ENCODE results near the gene PREX1. TPM values are rescaled to one million over a fixed set of nuclear protein-coding genes. Genes with fewer than 3 reads are reported as not detected.

PREX1 gene
- total and polyA plus RNA-seq, 2 donors (not counting 1 experiment from before 2014, with no cell fraction given) = 1.0 to 3.1 TPM

DNA sequence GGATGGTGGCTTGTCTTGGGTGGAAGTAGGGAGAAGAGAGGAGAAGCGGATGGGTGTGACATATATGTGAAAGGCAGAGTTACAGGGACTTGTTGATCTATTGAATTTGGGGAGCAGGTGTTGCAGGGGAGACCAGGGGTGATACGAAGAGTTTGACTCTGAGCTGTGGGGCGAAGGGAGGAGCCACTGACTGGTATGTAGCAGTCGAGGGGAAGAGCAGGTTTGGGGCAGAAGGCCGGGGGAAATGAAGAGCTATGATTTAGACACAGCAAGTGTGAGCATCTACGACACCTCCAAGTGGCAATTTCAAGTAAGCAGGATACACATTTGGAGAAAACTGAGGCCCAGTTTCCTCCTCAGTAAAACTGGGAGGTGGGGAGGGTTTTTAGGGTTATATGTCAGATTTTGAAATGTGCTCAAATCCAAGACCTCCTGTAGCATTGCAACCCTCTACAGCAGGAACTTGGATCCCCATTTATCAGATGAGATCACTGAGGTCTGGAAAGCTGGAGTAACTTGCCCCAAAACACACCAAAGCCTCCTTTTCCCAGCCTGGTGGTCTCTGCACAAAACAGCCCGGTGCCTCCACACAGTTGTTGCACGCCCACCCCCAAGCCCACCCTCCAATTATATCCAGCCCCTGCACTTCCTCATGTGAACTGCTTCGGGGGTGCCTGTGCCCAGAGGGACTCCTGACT, 137.8 kb downstream of the PREX1 start:
- Histone ChIP-seq H4K20me1 (ENCODE audit: control insufficient read depth, extremely low read depth, insufficient read depth, low read length) (no peaks in the 10 kb centered on the region), H3K9ac (ENCODE audit: insufficient read depth, low read length) (no peak overlapping the region), H3K4me2 (ENCODE audit: extremely low read depth, insufficient read depth, low read length) (peak overlapping the region; percentile 46), H2AFZ (ENCODE audit: low read length) (no peak overlapping the region), H3K79me2 (ENCODE audit: control insufficient read depth, insufficient read depth, low read length) (no peaks in the 10 kb centered on the region), H3K9me3 (ENCODE audit: control insufficient read depth, insufficient read depth, low read depth, low read length) (no peaks in the 10 kb centered on the region), H3K27me3 (ENCODE audit: control insufficient read depth, insufficient read depth, low read length) (no peaks in the 10 kb centered on the region), H3K36me3 (ENCODE audit: control insufficient read depth, insufficient read depth, low read length) (no peaks in the 10 kb centered on the region), H3K27ac (ENCODE audit: insufficient read depth, low read length) (no peak overlapping the region), H3K4me1 (ENCODE audit: control insufficient read depth, extremely low read depth, insufficient read depth, low read length) (peaks cover 10% of the 10 kb centered on the region), H3K4me3 (replicated peaks in 1 of 4; ENCODE audit: control extremely low read depth in 1 of 4, insufficient read depth in 1 of 4, low read depth in 3 of 4, low read length in 4 of 4) (no peak overlapping the region)
- TF ChIP-seq, protein P1, sequence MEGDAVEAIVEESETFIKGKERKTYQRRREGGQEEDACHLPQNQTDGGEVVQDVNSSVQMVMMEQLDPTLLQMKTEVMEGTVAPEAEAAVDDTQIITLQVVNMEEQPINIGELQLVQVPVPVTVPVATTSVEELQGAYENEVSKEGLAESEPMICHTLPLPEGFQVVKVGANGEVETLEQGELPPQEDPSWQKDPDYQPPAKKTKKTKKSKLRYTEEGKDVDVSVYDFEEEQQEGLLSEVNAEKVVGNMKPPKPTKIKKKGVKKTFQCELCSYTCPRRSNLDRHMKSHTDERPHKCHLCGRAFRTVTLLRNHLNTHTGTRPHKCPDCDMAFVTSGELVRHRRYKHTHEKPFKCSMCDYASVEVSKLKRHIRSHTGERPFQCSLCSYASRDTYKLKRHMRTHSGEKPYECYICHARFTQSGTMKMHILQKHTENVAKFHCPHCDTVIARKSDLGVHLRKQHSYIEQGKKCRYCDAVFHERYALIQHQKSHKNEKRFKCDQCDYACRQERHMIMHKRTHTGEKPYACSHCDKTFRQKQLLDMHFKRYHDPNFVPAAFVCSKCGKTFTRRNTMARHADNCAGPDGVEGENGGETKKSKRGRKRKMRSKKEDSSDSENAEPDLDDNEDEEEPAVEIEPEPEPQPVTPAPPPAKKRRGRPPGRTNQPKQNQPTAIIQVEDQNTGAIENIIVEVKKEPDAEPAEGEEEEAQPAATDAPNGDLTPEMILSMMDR (conservative IDR thresholded peaks at IDR 0.05 in 1 of 2, IDR thresholded peaks at IDR 0.05 in 1 of 2; ENCODE audit: low read depth in 1 of 2, low read length in 2 of 2) = no peak
- TF ChIP-seq EZH2 (IDR thresholded peaks at IDR 0.05; ENCODE audit: low read length, missing control alignments) = no peak
- DNase-seq (ENCODE audit: low read depth in 2 of 2) = no peak

DNA sequence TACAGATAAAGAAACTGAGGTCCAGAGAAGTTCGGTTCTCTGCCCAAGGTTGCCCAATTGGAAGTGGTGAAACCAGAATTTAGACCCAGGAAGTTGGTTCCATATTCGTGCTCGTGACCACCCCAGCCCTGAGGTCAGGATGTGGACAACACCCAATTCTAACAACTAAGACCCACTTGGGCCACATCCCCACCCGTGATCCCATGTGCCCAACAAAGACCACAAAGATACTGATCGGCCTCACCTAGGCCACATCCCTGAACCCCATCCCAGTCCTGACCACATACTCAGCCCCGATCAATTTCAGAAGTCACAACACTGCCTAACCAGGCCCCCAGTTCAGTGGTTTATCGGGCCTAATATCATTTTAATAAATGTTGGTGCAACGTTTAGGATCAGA, 138.4 kb downstream of the PREX1 start:
- H3K4me1 ChIP-seq (ENCODE audit: control insufficient read depth, extremely low read depth, insufficient read depth, low read length) = peaks cover 14% of the 10 kb centered on the region
- no peak overlapping the region for H3K27ac ChIP-seq (ENCODE audit: insufficient read depth, low read length)
- no peaks in the 10 kb centered on the region for H4K20me1 ChIP-seq (ENCODE audit: control insufficient read depth, extremely low read depth, insufficient read depth, low read length)
- H3K4me3 ChIP-seq (replicated peaks in 1 of 4; ENCODE audit: control extremely low read depth in 1 of 4, insufficient read depth in 1 of 4, low read depth in 3 of 4, low read length in 4 of 4) = no peak overlapping the region
- no peaks in the 10 kb centered on the region for H3K27me3 ChIP-seq (ENCODE audit: control insufficient read depth, insufficient read depth, low read length)
- no peaks in the 10 kb centered on the region for H3K9me3 ChIP-seq (ENCODE audit: control insufficient read depth, insufficient read depth, low read depth, low read length)
- TF ChIP-seq, protein P1 (conservative IDR thresholded peaks at IDR 0.05 in 1 of 2, IDR thresholded peaks at IDR 0.05 in 1 of 2; ENCODE audit: low read depth in 1 of 2, low read length in 2 of 2) = no peak
- no peak for TF ChIP-seq EZH2 (IDR thresholded peaks at IDR 0.05; ENCODE audit: low read length, missing control alignments)
- H3K36me3 ChIP-seq (ENCODE audit: control insufficient read depth, insufficient read depth, low read length) = no peaks in the 10 kb centered on the region
- DNase-seq (ENCODE audit: low read depth in 2 of 2) = no peak
- no peak overlapping the region for H2AFZ ChIP-seq (ENCODE audit: low read length)
- no peak overlapping the region for H3K9ac ChIP-seq (ENCODE audit: insufficient read depth, low read length)
- no peak overlapping the region for H3K4me2 ChIP-seq (ENCODE audit: extremely low read depth, insufficient read depth, low read length)
- H3K79me2 ChIP-seq (ENCODE audit: control insufficient read depth, insufficient read depth, low read length) = no peaks in the 10 kb centered on the region

DNA sequence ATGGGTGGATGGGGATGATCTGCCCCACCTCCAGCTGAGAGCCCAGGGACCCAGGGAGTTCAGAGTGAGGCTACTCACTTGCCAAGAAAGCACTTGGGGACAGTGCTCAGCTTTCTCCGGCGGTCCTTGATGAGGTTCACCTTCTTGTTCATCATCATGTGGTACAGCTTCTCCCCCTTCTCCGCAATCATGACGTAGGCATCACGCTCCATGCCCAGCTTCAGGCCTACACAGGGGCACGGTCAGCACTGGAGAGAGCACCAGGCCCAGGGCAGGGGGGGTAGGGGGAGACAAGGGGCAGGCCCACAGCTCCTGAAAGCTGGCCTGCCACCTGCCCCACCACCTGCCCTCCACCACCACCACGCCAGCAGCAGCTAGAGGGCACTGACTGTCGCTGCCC, 139.2 kb downstream of the PREX1 start:
- Histone ChIP-seq H3K27ac (ENCODE audit: insufficient read depth, low read length) (no peak overlapping the region), H3K36me3 (ENCODE audit: control insufficient read depth, insufficient read depth, low read length) (no peaks in the 10 kb centered on the region), H3K4me1 (ENCODE audit: control insufficient read depth, extremely low read depth, insufficient read depth, low read length) (peaks cover 18% of the 10 kb centered on the region), H3K4me3 (replicated peaks in 1 of 4; ENCODE audit: control extremely low read depth in 1 of 4, insufficient read depth in 1 of 4, low read depth in 3 of 4, low read length in 4 of 4) (no peak overlapping the region), H3K9ac (ENCODE audit: insufficient read depth, low read length) (no peak overlapping the region), H3K4me2 (ENCODE audit: extremely low read depth, insufficient read depth, low read length) (no peak overlapping the region), H3K27me3 (ENCODE audit: control insufficient read depth, insufficient read depth, low read length) (no peaks in the 10 kb centered on the region), H3K79me2 (ENCODE audit: control insufficient read depth, insufficient read depth, low read length) (no peaks in the 10 kb centered on the region), H2AFZ (ENCODE audit: low read length) (no peak overlapping the region), H4K20me1 (ENCODE audit: control insufficient read depth, extremely low read depth, insufficient read depth, low read length) (no peaks in the 10 kb centered on the region), H3K9me3 (ENCODE audit: control insufficient read depth, insufficient read depth, low read depth, low read length) (no peaks in the 10 kb centered on the region)
- TF ChIP-seq, protein P1 (conservative IDR thresholded peaks at IDR 0.05 in 1 of 2, IDR thresholded peaks at IDR 0.05 in 1 of 2; ENCODE audit: low read depth in 1 of 2, low read length in 2 of 2) = no peak
- TF ChIP-seq EZH2 (IDR thresholded peaks at IDR 0.05; ENCODE audit: low read length, missing control alignments) = no peak
- no peak for DNase-seq (ENCODE audit: low read depth in 2 of 2)

All from fibroblast of lung (primary cell).